ENCODE measurements around the gene PRPF6. TPM values are rescaled to one million over a fixed set of nuclear protein-coding genes. Genes with fewer than 3 reads are reported as not detected.
A peak's percentile ranks its signal among the peaks of the same experiment; 100 is the strongest.

The PRPF6 gene
- total RNA-seq: 41.0 and 48.4 TPM in 2 replicates

GRCh38 chr20:63980806-63981728 is at the start of gene PRPF6:
Gene PRPF6, plus strand, starts transcription at chr20:63981132. Its CDS starts 114 bp downstream, at chr20:63981246.
- FAIRE-seq (no peak), DNase-seq (ENCODE audit: low read depth) (peak; percentile 83)
- H3K36me3 ChIP-seq (ENCODE audit: control insufficient read depth, insufficient read depth, low read length): peaks cover 8% of the 10 kb centered on the region
- H3K27me3 ChIP-seq (ENCODE audit: control insufficient read depth, insufficient read depth, low read length): no peaks in the 10 kb centered on the region
- peak; percentile 97 for TF ChIP-seq CTCF (IDR thresholded peaks at IDR 0.05; ENCODE audit: insufficient read depth, low read length, severe bottlenecking)
- H3K4me3 ChIP-seq (ENCODE audit: low read depth, low read length): peak within 1 kb of the TSS; percentile 88

GRCh38 chr20:63931735-63932134 is 49.2 kb upstream of the PRPF6 start:
- H3K4me3 ChIP-seq (ENCODE audit: low read depth, low read length): no peak overlapping the region
- TF ChIP-seq CTCF (IDR thresholded peaks at IDR 0.05; ENCODE audit: insufficient read depth, low read length, severe bottlenecking): no peak
- no peak for DNase-seq (ENCODE audit: low read depth)
- H3K36me3 ChIP-seq (ENCODE audit: control insufficient read depth, insufficient read depth, low read length): peaks cover 46% of the 10 kb centered on the region
- no peak for FAIRE-seq
- no peaks in the 10 kb centered on the region for H3K27me3 ChIP-seq (ENCODE audit: control insufficient read depth, insufficient read depth, low read length)

- no peak for TF ChIP-seq CTCF (IDR thresholded peaks at IDR 0.05; ENCODE audit: insufficient read depth, low read length, severe bottlenecking)
- peaks cover 46% of the 10 kb centered on the region for H3K36me3 ChIP-seq (ENCODE audit: control insufficient read depth, insufficient read depth, low read length)
- no peak for FAIRE-seq
- no peak for DNase-seq (ENCODE audit: low read depth)
- no peak overlapping the region for H3K4me3 ChIP-seq (ENCODE audit: low read depth, low read length)
- H3K27me3 ChIP-seq (ENCODE audit: control insufficient read depth, insufficient read depth, low read length): no peaks in the 10 kb centered on the region
Measured at GRCh38 chr20:63932606-63933160, 48.2 kb upstream of the PRPF6 start.

- FAIRE-seq (no peak), DNase-seq (ENCODE audit: low read depth) (no peak)
- no peak overlapping the region for H3K4me3 ChIP-seq (ENCODE audit: low read depth, low read length)
- H3K27me3 ChIP-seq (ENCODE audit: control insufficient read depth, insufficient read depth, low read length): no peaks in the 10 kb centered on the region
- TF ChIP-seq CTCF (IDR thresholded peaks at IDR 0.05; ENCODE audit: insufficient read depth, low read length, severe bottlenecking): no peak
- peaks cover 42% of the 10 kb centered on the region for H3K36me3 ChIP-seq (ENCODE audit: control insufficient read depth, insufficient read depth, low read length)
Measured at GRCh38 chr20:63933646-63934045, 47.3 kb upstream of the PRPF6 start.

GRCh38 chr20:63934271-63935068 is 46.5 kb upstream of the PRPF6 start:
- FAIRE-seq: no peak
- TF ChIP-seq CTCF (IDR thresholded peaks at IDR 0.05; ENCODE audit: insufficient read depth, low read length, severe bottlenecking): peak; percentile 42
- peaks cover 38% of the 10 kb centered on the region for H3K36me3 ChIP-seq (ENCODE audit: control insufficient read depth, insufficient read depth, low read length)
- no peaks in the 10 kb centered on the region for H3K27me3 ChIP-seq (ENCODE audit: control insufficient read depth, insufficient read depth, low read length)
- no peak overlapping the region for H3K4me3 ChIP-seq (ENCODE audit: low read depth, low read length)
- DNase-seq (ENCODE audit: low read depth): no peak
